Left hindlimb (tissue), 1 donor: Measurements from ENCODE around the gene RNF14.
A peak's percentile ranks its signal among the peaks of the same experiment; 100 is the strongest.

Experiments used
- DNase-seq: peaks from one replicate; pipeline ENCODE4 v3.0.0-alpha.2; 2018

The RNF14 gene

DNA sequence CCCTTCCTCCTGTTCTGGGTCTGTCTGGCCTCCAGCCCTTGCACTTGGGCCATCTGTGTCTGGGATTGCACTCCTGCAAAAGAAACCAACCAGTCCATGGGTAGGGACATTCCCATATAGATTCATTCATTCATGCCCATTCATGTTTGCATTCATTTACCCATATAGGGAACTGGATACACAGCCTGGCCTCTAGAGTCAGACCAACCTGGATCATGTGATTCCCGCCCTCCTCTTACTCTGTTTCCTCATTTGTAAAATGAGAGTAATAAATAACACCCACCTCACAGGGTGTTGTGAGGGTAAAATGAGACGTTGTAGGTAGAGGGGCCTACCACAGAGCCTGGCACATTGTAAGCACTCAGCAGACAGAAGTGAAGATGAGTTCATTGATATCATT, 19.4 kb upstream of the RNF14 start:
- no peak for DNase-seq

DNA sequence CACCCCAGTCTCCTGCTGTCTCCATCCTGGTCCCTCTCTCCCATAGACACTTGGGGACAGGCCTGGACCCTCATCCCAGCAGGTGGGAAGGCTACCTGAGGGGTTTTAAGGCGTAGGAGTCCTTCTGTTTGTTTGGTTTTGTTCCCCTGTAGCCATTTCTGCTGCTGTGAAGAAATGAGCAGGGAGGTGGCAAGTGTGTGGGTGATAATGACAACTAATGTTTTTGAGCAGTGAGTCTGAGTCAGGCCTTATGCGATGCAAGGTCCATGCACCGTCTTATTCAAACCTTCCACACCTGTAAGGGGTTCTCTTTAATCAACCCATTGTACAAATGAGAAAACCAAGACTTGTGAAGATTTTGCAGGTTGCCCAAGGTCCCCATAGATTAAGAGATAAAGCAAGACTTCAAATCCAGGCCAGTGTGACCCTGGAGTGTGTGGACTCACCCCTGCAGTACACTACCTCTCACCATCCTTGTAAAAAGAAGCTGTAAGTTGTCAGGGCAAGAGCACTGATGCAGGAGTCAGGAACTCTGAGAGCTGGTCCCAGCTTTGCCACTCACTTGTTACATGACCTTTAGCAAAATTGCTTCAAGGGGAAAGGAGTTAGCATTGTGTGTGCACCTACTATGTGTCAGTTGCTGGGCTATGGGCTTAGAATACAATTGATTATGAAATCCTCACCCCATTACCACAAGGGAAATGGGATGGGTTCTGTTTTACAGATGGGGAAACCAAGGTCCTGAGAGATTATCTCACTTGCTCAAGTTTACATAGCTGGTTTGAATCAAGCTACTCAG, 18.5 kb upstream of the RNF14 start:
- DNase-seq = no peak

- DNase-seq = no peak
These were observed 17.5 kb upstream of the RNF14 start for GRCh38 chr5:141951332-141951781.

- DNase-seq = no peak
These were observed 16.9 kb upstream of the RNF14 start for GRCh38 chr5:141952020-141952419.

DNA sequence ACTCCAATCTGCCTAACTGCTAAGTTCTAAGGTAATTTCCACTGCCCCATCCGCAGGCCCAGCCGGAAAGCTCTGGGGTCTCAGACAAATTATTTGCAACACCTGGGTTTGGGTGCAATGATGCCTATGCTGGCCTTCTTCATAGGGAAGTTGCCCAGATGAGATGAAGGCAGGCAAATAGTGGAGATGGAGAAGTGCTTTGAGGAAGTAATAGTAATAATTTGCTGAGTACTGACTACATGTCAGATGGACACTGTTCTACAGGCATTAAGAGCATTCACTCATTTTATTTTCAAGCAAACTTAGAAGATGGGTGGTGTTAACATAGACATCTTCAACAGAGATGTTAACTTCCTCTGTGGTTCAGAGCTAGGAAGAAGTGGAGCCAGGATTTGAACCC, 14.7 kb upstream of the RNF14 start:
- DNase-seq = no peak

GRCh38 chr5:141957367-141957996, 11.4 kb upstream of the RNF14 start:
- DNase-seq = no peak

GRCh38 chr5:141958113-141958512, 10.8 kb upstream of the RNF14 start, which contains the start of gene PCDH12:
PCDH12 (minus strand) TSS chr5:141958202; CDS start chr5:141957851, 351 bp downstream.
- DNase-seq = peak; percentile 75

DNA sequence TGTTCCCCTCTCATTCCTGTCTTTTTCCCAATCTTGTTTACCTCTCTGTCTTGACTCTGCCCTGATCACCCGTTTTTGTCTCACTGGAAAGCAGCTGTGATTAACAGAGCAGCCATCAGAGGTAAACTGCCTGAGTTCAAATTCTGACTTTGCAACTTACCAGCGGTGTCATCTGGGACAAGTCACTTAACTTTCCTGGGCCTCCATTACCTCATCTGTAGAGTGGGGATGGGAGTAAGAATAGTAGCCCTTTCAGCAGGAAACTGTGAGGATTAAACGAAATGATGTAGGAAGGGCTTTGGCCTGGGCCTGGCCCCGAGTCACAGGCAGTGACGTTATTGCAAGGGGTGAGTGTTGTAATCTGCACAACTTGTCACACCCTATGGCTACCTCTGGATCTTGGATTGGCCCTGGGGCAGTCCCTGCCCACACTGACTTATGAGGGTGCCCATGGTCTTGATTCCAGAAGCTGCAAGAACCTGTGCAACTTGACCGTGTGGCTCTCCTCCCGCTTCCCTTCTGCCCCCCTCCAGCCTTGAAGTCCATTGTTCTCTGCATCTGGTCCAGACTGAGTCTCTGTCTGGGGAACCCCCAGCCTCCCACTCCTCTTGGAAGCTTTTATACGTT, 10.2 kb upstream of the RNF14 start:
- DNase-seq = no peak

DNA sequence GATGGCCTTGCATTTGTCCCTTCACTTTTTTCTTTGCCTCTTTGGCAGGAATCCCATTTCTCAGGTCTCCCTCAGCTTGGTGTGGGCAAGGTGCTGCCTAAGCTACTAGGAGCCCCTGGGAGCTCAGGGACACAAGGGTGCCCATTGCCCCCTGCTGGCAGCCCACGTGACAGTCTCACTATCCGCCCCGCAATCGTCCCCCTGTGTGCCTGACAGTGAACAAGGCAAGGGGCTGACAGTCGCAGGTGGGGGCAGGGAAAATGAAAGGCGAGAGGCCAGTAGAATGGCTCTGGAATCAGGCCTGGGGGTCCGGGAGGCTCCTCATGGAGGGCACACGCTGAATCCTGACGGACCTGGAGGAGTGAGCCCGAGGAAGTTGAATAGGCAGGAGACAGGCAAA, 8.9 kb upstream of the RNF14 start:
- DNase-seq = no peak

GRCh38 chr5:141960449-141961323, 8.2 kb upstream of the RNF14 start:
- peak; percentile 89 for DNase-seq

DNA sequence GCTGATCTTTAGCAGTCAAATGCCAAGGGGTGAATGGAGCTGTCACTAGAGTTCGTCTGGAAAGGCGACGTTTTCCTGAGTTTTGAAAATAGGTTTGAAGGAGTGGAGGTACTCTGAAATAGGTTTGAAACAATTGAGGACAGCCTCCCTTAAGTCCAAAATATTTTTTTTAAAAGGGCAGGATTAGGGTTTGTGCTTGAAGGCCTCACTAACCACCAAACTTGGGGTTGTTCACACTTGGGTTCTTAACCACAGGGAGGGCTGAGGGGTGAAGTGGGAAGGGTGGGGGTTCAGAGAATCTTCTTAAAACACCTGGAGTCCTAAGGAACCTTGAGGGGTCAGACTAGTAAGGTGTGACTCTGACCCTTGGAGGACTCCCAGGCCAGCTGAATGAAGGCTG, 7.4 kb upstream of the RNF14 start:
- no peak for DNase-seq

- no peak for DNase-seq
These were observed 5.2 kb upstream of the RNF14 start for GRCh38 chr5:141963701-141964100.

DNA sequence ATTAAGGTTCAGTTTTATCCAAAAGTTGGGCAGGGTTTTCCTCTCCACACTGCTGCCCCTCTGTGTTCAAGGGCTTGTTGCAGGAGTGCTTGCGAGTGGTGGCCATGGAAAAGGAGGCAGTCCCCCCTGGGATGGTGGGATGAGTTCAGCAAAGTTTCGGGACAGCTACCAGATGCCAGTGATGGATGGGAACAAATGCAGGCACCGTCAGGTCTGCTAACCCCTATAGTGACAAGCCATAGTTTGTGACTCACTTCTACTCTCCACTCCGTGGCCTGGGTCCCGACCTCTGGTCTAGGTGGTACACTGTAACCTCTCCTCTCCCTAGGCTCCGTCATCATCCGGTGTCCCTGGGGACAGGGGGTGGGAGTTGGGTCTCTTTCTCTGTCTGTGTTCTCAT, 3.8 kb upstream of the RNF14 start:
- no peak for DNase-seq

- no peak for DNase-seq
These were observed 2.5 kb upstream of the RNF14 start for GRCh38 chr5:141966275-141966962.

GRCh38 chr5:141966963-141967333, 2.0 kb upstream of the RNF14 start:
- no peak for DNase-seq

DNA sequence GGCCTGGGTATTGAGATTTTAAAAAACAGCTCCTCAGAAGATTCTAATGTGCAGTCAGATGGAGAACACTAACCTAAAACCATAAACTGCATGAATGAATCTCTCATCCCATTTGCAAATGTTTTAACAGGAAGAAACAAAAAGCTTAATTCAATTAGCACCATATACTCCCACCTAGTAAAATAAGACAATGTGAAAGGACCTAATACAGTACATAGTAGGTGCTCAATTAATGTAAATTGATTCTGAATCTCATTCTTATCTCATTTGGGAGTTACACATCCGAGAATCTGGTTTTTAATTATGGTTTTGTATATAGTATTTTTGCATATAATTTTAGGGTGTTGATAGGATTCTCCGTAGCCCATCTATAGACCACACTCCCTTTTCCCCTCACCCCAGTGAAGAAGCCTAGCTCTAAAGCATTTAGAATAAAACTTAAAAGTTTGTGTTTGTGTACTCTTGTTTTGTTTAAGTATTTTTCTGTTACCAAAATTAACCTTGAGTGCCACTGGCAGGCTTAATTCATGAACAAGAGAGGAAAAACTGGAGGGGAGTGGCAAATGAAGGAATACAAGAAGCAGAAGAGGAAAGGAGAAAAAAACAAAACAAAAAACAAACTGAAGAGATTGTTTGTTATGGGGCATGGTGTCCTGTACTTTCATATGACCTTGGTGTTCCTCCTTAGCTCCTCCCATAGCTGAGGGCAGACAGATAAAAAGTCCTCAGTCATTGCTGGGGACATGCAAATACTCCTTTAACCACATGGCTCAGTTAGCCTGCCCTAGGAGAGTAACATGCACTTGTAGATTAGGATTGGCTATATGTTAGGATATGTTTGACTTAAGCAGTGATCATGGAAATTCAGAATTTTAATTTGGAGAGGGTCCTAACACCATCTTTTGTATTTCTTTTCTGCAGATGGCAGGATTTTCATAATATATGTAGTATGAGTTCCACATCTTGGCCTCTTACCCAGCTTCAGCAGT, 1.2 kb downstream of the RNF14 start:
- DNase-seq = no peak

DNA sequence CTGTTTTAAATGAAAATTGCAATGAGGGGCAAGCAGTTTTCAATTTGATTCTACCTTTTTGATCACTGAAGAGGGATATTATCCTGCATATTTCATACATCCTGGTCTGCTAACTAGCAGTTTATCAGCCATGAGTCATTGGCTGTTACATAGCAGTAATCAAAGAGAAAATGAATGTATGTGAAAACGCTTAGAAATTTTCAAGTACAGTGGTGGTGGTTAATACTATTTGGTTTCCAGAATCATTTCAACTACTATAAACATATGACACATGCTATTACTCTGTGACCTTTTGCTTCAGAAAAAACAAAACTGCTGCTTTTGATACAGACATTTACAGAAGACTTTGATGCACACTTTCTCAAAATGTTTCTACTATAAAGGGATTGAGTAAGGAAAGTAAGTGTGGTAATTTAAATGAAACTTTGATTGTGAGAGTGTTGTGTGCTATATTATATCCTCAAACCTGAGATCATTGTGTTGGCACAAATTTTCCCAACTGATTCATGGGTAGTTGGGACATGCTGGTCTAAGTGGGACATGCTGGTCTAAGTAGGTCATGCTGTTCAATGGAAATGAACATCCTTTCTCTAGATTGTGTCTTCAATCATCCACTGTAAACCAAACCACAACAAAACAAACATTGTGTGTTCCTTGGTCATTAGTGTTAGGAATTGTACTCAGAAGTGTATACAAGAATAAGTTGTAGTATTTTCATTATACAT, 5.1 kb downstream of the RNF14 start:
- DNase-seq = no peak

GRCh38 chr5:141976176-141976575, 7.3 kb downstream of the RNF14 start:
- DNase-seq = no peak

DNA sequence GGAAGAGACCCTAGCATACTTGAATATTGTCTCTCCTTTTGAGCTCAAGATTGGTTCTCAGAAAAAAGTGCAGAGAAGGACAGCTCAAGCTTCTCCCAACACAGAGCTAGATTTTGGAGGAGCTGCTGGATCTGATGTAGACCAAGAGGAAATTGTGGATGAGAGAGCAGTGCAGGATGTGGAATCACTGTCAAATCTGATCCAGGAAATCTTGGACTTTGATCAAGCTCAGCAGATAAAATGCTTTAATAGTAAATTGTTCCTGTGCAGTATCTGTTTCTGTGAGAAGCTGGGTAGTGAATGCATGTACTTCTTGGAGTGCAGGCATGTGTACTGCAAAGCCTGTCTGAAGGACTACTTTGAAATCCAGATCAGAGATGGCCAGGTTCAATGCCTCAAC, 9.5 kb downstream of the RNF14 start:
- no peak for DNase-seq

DNA sequence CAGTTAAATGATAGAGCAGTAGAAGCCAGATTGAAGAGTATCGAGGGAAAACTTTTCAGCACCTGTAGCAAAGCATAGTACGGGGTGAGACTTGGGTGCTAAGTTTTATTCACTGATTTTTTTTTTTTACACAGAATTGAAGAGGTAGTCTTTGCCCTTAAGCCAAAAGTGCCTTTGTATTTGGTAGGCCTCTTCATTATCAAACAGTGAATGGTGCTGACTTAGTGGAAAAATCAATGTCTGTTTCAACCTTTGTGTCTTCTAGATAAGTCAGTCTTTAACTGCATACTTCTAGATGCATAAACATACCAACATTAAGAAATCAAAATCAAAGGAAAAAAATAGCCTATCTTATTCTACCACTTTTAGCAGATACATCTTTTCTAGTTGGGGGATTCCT, 13.7 kb downstream of the RNF14 start:
- DNase-seq = no peak
